ENCODE measurements around the gene TMED10.

Gene TMED10

DNA sequence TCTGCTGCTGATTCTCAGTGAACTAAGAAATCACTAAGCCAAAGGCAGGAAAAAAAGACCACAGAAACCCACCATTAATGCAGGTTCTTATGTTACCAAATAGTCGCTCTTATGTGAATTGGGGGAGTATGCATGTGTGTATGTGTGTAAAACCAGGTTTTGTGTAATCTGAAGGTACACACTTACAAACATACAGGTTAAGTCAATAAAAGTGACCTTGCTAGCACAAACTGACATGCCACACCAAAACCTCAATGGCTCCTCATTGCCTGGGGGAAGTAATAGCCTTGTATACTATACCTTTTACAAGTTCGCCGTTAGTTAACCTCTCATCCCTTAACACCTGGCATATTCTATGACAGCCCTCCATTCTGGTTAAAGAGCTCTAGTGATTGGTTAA, 29.8 kb upstream of the TMED10 start:
- Mint-ChIP-seq H3K4me1 (peaks cover 6% of the 10 kb centered on the region), H3K36me3 (ENCODE audit: insufficient read depth) (no peaks in the 10 kb centered on the region), H3K9me3 (no peaks in the 10 kb centered on the region), H3K27me3 (no peaks in the 10 kb centered on the region), H3K4me3 (no peak overlapping the region), H3K27ac (ENCODE audit: low read depth) (peak overlapping the region; percentile 77)
- DNase-seq (ENCODE audit: low spot score in 2 of 2), result no peak
- ATAC-seq (replicated peaks; ENCODE audit: extremely low read depth, poor library complexity, severe bottlenecking), result no peak

- H3K27ac Mint-ChIP-seq (ENCODE audit: low read depth), result peak overlapping the region; percentile 77
- no peak for DNase-seq (ENCODE audit: low spot score in 2 of 2)
- H3K4me3 Mint-ChIP-seq, result no peak overlapping the region
Measured at GRCh38 chr14:75205591-75205990, 29.2 kb upstream of the TMED10 start.

GRCh38 chr14:75204116-75204515, 27.7 kb upstream of the TMED10 start:
- Mint-ChIP-seq H3K36me3 (ENCODE audit: insufficient read depth) (no peaks in the 10 kb centered on the region), H3K4me3 (no peak overlapping the region), H3K4me1 (peaks cover 11% of the 10 kb centered on the region), H3K9me3 (no peaks in the 10 kb centered on the region), H3K27me3 (no peaks in the 10 kb centered on the region), H3K27ac (ENCODE audit: low read depth) (no peak overlapping the region)
- DNase-seq (ENCODE audit: low spot score in 2 of 2) (no peak), ATAC-seq (replicated peaks; ENCODE audit: extremely low read depth, poor library complexity, severe bottlenecking) (no peak)

More at GRCh38 chr14:75205591-75205990, 29.2 kb upstream of the TMED10 start:
- H3K9me3 Mint-ChIP-seq, result no peaks in the 10 kb centered on the region
- ATAC-seq (replicated peaks; ENCODE audit: extremely low read depth, poor library complexity, severe bottlenecking), result no peak
- H3K27me3 Mint-ChIP-seq, result no peaks in the 10 kb centered on the region
- peaks cover 7% of the 10 kb centered on the region for H3K4me1 Mint-ChIP-seq
- H3K36me3 Mint-ChIP-seq (ENCODE audit: insufficient read depth), result no peaks in the 10 kb centered on the region

- Mint-ChIP-seq H3K27me3 (no peaks in the 10 kb centered on the region), H3K27ac (ENCODE audit: low read depth) (no peak overlapping the region), H3K9me3 (no peaks in the 10 kb centered on the region), H3K4me3 (no peak overlapping the region), H3K36me3 (ENCODE audit: insufficient read depth) (no peaks in the 10 kb centered on the region), H3K4me1 (peaks cover 11% of the 10 kb centered on the region)
- DNase-seq (ENCODE audit: low spot score in 2 of 2), result no peak
- ATAC-seq (replicated peaks; ENCODE audit: extremely low read depth, poor library complexity, severe bottlenecking), result no peak
Measured at GRCh38 chr14:75202657-75203056, 26.2 kb upstream of the TMED10 start.

- no peak for DNase-seq (ENCODE audit: low spot score in 2 of 2)
- no peak overlapping the region for H3K4me3 Mint-ChIP-seq
- ATAC-seq (replicated peaks; ENCODE audit: extremely low read depth, poor library complexity, severe bottlenecking), result no peak
- H3K9me3 Mint-ChIP-seq, result no peaks in the 10 kb centered on the region
- no peaks in the 10 kb centered on the region for H3K27me3 Mint-ChIP-seq
- H3K27ac Mint-ChIP-seq (ENCODE audit: low read depth), result no peak overlapping the region
- peaks cover 11% of the 10 kb centered on the region for H3K4me1 Mint-ChIP-seq
- no peaks in the 10 kb centered on the region for H3K36me3 Mint-ChIP-seq (ENCODE audit: insufficient read depth)
Measured at GRCh38 chr14:75201087-75201486, 24.7 kb upstream of the TMED10 start.

DNA sequence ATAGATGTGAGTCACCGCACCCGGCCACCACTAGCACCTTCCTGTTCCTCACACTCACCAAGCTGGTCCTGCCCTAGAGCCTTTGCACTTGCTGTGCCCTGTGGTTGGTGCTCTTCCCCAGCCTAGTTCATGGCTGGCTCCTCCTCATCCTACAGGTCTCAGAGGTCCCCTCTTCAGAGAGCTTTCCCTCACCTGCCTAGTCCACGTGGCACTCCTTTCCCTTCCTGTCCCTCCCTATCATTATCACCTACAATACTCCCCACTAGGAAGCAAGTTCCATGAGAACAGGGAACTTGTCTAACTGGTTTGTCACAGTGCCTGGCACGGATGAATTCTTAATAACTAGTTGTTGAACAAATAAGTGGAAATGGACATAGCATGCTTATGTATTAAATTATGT, 24.0 kb upstream of the TMED10 start:
- ATAC-seq (replicated peaks; ENCODE audit: extremely low read depth, poor library complexity, severe bottlenecking) (no peak), DNase-seq (ENCODE audit: low spot score in 2 of 2) (no peak)
- Mint-ChIP-seq H3K4me3 (no peak overlapping the region), H3K9me3 (no peaks in the 10 kb centered on the region), H3K27ac (ENCODE audit: low read depth) (no peak overlapping the region), H3K36me3 (ENCODE audit: insufficient read depth) (no peaks in the 10 kb centered on the region), H3K4me1 (peaks cover 6% of the 10 kb centered on the region), H3K27me3 (no peaks in the 10 kb centered on the region)

DNA sequence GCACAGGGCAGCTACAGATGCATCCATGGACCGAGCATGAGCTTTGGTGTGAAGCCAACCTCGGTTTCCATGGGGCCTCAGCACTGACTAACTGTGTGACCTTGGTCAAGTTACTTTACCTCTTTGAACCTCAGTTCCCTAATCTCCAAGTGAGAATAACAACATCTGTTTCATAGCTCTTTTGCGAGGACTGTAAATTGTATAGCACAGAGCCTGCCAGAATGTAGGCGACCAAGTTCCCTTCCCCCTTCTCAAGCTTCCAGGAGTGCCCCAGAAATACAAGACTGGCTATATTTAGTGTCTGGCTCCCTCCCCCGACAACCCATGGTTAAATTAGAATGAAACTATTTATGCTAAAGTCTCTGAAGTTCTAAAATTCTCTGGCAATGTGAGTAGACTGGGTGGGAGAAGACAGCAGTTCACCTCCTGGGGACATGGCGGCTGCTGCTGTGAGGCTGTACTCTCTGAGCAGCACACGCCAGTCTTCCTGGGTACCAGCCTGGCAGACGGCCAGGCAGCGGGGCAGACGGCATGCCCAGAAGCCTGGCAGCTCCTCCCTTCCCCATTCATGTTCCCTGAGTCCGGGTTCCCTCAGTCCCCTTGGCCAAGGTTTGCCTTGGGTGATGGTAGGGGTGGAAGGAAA, 22.0 kb upstream of the TMED10 start:
- no peaks in the 10 kb centered on the region for H3K9me3 Mint-ChIP-seq
- H3K36me3 Mint-ChIP-seq (ENCODE audit: insufficient read depth), result no peaks in the 10 kb centered on the region
- ATAC-seq (replicated peaks; ENCODE audit: extremely low read depth, poor library complexity, severe bottlenecking) (no peak), DNase-seq (ENCODE audit: low spot score in 2 of 2) (no peak)
- H3K27me3 Mint-ChIP-seq, result no peaks in the 10 kb centered on the region
- peaks cover 5% of the 10 kb centered on the region for H3K4me1 Mint-ChIP-seq
- no peak overlapping the region for H3K4me3 Mint-ChIP-seq
- no peak overlapping the region for H3K27ac Mint-ChIP-seq (ENCODE audit: low read depth)

GRCh38 chr14:75197338-75197737, 20.9 kb upstream of the TMED10 start:
- DNase-seq (ENCODE audit: low spot score in 2 of 2), result no peak
- H3K4me1 Mint-ChIP-seq, result peaks cover 5% of the 10 kb centered on the region
- ATAC-seq (replicated peaks; ENCODE audit: extremely low read depth, poor library complexity, severe bottlenecking), result no peak
- H3K9me3 Mint-ChIP-seq, result no peaks in the 10 kb centered on the region
- no peak overlapping the region for H3K4me3 Mint-ChIP-seq
- H3K27me3 Mint-ChIP-seq, result no peaks in the 10 kb centered on the region
- H3K27ac Mint-ChIP-seq (ENCODE audit: low read depth), result no peak overlapping the region
- no peaks in the 10 kb centered on the region for H3K36me3 Mint-ChIP-seq (ENCODE audit: insufficient read depth)

DNA sequence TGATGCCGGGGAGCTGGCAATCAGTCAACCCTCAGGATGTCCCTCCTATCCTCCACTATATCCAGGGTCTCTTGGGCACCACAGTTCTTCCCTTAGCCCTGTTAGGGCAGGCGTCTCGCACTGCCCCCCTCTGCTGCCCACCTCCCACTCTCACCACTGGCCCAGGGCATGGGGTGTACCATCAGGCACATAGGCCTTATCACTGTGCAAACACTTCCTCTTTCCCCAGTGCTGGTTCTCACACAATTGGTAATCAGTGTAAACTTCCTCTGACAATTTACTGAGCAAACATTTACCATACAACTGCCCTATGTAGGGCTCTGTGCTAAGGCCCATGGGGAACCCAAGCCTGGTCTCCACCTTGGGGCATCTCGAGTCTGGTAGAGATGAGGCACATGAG, 20.1 kb upstream of the TMED10 start:
- no peak overlapping the region for H3K4me3 Mint-ChIP-seq

DNA sequence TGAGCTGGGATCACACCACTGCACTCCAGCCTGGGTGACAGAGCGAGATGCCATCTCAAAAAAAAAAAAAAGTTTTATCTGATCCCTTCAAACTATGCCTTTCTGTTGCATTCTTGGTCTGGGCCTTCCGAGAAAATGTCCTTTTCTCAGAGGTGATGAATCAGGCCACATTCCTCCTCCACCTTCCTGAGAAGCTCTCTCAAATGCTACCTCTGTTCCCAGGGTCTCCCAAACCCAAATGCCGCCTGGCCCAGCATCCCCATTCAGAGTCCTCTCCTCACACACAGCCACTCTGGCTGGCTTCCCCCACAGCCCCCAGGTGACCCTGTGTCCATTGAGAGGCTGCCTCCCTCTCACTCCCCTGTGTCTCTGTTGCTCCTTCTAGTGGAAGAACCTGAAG, 19.7 kb upstream of the TMED10 start:
- Mint-ChIP-seq H3K4me1 (peaks cover 5% of the 10 kb centered on the region), H3K27ac (ENCODE audit: low read depth) (no peak overlapping the region), H3K27me3 (no peaks in the 10 kb centered on the region), H3K9me3 (no peaks in the 10 kb centered on the region), H3K4me3 (no peak overlapping the region), H3K36me3 (ENCODE audit: insufficient read depth) (no peaks in the 10 kb centered on the region)
- no peak for ATAC-seq (replicated peaks; ENCODE audit: extremely low read depth, poor library complexity, severe bottlenecking)
- DNase-seq (ENCODE audit: low spot score in 2 of 2), result no peak

More for the DNA sequence above, 20.1 kb upstream of the TMED10 start:
- Mint-ChIP-seq H3K36me3 (ENCODE audit: insufficient read depth) (no peaks in the 10 kb centered on the region), H3K27ac (ENCODE audit: low read depth) (no peak overlapping the region), H3K4me1 (peaks cover 5% of the 10 kb centered on the region), H3K27me3 (no peaks in the 10 kb centered on the region), H3K9me3 (no peaks in the 10 kb centered on the region)
- DNase-seq (ENCODE audit: low spot score in 2 of 2) (no peak), ATAC-seq (replicated peaks; ENCODE audit: extremely low read depth, poor library complexity, severe bottlenecking) (no peak)

DNA sequence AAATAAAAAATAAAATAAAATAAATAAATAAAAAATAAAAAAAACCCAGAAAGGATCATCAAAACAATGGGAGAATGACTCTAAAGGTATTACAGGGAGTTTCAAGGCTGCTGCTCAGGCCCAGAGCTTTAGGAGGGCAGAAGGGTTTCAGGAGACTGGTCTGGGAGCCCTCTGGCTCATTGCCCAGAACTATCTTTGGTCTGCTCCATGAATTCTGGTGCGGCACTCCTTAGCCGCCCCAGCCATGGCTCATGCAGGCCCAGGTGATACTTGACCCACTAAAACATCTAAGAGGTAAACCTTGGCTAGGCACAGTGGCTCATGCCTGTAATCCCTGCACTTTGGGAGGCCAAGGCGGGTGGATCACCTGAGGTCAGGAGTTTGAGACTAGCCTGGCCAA, 14.7 kb upstream of the TMED10 start:
- DNase-seq (ENCODE audit: low spot score in 2 of 2), result no peak
- ATAC-seq (replicated peaks; ENCODE audit: extremely low read depth, poor library complexity, severe bottlenecking), result no peak
- Mint-ChIP-seq H3K4me3 (no peak overlapping the region), H3K36me3 (ENCODE audit: insufficient read depth) (no peaks in the 10 kb centered on the region), H3K27ac (ENCODE audit: low read depth) (no peak overlapping the region), H3K27me3 (peaks cover 11% of the 10 kb centered on the region), H3K9me3 (no peaks in the 10 kb centered on the region), H3K4me1 (no peaks in the 10 kb centered on the region)

GRCh38 chr14:75190023-75190422, 13.6 kb upstream of the TMED10 start:
- H3K4me1 Mint-ChIP-seq, result no peaks in the 10 kb centered on the region
- H3K27ac Mint-ChIP-seq (ENCODE audit: low read depth), result no peak overlapping the region
- no peak for ATAC-seq (replicated peaks; ENCODE audit: extremely low read depth, poor library complexity, severe bottlenecking)

GRCh38 chr14:75188520-75189268, 12.3 kb upstream of the TMED10 start:
- H3K36me3 Mint-ChIP-seq (ENCODE audit: insufficient read depth), result no peaks in the 10 kb centered on the region
- peaks cover 19% of the 10 kb centered on the region for H3K27me3 Mint-ChIP-seq
- no peaks in the 10 kb centered on the region for H3K9me3 Mint-ChIP-seq
- H3K4me1 Mint-ChIP-seq, result no peaks in the 10 kb centered on the region
- H3K27ac Mint-ChIP-seq (ENCODE audit: low read depth), result no peak overlapping the region
- no peak overlapping the region for H3K4me3 Mint-ChIP-seq
- DNase-seq (ENCODE audit: low spot score in 2 of 2), result no peak
- ATAC-seq (replicated peaks; ENCODE audit: extremely low read depth, poor library complexity, severe bottlenecking), result no peak

More at GRCh38 chr14:75190023-75190422, 13.6 kb upstream of the TMED10 start:
- Mint-ChIP-seq H3K36me3 (ENCODE audit: insufficient read depth) (no peaks in the 10 kb centered on the region), H3K9me3 (no peaks in the 10 kb centered on the region), H3K27me3 (peaks cover 19% of the 10 kb centered on the region), H3K4me3 (no peak overlapping the region)
- DNase-seq (ENCODE audit: low spot score in 2 of 2), result no peak

Measured in central memory CD8-positive, alpha-beta T cell (primary cell).